H4 (cell line): ENCODE data around the gene STARD10. TPM values are rescaled to one million over a fixed set of nuclear protein-coding genes. Genes with fewer than 3 reads are reported as not detected.

Experiments used
- DNase-seq: peaks from one replicate; pipeline ENCODE4 v3.0.0-alpha.2; 2015; ENCODE audit warnings: low spot score
- total RNA-seq: library from RNA; depleted of rRNA; stranded (reverse); fragments of >200 nt; shearing (Covaris generic); gene quantifications from 2 replicates; pipeline ENCODE4 v1.2.3, GENCODE V29; 2014

Gene STARD10
- total RNA-seq, 1 experiment from 2014 or later: 25.1 TPM

DNA sequence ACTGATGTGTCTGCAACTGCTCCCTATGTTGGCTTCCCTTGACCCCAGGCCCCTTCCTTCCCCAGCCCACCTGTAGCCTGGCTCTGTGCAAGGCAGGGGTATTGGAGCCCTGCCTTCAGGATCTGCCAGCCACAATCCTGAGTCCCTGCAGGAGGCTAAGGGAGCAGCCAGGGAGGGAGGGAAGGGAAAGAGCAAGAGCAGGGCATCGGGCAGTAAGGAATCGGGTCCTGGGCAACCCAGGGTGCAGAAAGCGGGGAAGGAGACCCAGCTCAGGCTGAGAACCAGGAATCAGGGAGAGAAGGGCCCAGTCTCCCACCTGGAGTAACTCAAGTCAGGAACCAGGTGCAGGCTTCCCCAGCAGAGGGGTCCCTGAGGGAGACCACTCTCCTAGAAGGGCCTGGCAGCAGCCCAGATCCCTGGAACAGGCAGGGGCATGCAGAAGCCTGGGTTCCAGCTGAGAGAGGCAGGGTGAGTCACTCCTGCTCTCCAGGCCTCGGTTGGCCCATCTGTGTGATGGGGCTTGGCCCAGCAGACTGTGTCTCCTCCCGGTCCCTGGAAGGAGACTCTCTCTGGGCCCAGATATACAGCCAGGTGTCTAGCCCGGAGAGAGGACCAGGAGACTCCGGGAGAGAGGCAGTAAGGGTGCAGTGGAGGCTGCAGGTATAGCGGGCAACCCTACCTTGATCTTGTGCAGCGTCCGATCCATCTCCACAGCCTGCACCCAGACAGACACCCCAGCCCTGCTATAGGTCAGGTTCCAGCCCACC, 13.4 kb downstream of the STARD10 start:
- DNase-seq: no peak

DNA sequence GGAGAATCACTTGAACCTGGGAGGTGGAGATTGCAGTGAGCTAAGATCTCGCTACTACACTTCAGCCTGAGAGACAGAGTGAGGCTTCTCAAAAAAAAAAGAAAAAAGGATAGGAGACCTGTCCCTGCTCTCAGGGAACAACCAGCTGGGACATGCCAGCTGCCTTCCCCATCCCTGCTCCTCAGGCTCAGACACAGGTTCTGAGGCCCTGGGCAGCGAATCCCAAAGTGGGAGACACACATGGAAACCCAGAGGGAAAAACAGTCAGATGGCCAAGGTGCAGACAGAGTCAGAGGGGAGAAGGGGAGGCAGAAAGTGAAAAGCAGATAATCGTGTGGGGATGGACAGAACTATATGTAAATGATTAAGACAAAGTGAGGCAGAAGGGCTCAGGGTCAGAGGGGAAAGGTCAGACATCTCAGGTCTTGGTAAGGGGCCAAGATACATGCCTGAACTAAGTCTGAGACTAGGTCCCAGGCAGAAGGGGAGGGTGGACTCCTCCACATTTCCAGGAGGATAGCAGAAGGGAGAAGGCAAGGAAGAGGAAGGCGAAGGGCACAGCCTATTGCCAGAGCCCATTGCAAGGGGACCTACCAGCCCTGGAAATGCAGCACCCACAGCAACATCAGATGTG, 14.2 kb downstream of the STARD10 start:
- no peak for DNase-seq

DNA sequence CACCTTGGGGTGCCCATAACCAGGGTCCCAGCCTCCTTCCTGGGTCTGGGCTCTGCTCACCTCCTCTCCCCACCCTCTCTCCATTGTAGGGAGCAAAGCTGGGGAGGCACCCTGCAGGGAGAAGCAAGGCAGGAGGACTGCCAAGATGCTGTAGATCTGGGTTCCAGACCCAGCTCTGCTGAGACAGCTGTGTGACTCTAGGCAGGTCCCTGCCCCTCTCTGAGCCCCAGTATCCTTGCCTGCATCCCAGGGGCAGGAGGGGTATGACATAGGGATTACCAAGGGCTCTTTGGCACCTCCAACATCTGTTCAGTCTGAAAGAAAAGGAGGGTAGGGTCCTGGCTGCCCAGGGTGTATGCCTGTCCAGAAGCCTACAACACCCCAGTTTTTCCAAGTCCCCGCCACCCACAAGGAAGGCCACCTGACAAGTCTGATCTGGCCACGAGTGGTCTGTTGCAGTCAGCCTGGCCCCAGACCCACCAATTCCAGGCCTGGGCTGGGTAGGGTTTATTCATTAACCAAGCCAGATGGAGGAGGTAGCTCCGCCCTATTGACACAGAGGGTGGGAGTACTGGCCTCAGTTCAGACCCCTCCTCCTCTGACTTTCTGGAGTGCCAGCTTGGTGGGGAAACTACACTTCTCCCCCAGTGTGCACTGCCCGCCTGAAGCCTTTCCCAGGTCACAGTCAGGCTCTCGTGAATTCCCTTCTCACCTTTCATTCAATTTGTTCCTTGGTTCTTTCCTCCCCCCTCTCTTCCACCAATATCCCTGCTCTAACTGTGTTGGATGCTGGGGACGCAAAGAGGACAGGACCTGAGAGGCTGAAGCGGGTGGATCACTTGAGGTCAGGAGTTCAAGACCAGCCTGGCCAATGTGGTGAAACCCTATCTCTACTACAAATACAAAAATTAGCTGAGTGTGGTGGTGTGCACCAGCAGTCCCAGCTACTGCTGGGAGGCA, 15.0 kb downstream of the STARD10 start:
- no peak for DNase-seq

DNA sequence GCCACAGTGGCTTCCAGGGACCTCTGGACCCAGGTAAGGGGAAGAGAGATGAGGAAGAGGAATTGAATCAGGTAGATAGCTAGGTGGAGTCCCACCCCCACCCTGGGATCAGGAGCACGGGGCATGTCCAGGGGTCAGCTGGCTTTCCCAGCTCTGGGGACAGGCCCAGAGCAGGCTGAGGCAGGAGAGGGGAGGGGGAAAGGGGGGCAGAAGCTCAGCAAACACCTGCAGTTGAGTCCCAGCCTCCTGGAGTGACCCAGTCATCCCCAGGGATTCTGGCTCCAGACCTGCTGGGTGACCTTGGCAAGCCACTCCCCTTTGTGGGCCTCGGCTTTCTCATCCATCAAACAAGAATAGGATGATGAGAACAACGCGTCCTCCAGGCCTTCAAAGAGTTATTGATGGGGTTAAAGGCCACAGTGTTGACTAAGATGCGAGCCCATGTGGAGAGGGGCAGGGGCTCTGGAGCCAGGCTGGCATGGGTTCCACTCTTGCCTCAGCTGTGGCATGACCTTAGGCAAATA, 16.0 kb downstream of the STARD10 start:
- no peak for DNase-seq

DNA sequence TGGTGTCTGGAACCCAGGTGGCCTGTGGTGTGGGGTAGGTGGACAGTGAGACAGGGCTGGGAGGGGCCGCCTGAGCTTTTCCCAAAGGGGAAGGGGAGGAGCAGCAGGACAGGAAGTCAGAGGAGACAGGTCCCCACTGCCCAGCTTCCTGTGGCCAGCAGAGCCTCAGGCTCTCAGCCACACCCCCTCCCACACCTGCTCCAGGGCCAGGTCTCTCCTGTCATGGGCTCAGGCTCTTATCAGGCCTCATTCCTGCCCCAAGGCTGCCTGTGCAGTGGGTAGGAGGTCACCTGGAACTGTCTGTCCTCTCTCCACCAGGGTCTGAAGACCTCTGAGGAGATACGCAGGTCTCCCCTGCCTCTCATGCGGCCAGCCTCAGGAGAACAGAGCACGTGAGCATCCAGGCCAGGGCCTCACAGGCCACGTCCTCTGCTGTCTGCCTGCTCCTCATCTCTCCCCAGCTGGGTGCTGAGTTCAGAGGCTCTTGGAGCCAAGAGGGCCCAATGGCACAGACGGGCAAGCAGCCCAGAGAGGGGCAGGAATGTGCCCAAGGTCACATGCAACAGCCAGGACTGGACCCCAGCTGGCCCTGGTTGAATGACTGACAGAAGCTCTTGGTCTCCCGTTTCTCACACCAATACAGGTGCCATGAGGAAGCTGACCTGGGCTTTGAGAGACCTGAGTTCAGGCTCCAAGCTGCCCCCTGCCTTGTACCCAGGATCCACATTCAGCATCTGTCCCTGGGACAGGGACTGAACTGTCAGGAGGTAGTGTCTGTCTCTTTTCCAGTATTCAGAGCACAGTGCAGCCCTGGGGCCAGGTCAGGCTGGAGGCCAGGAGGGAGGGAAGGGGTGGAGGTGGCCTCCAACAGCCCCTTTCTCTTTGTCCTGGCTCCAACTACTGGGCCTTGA, 16.7 kb downstream of the STARD10 start:
- no peak for DNase-seq

DNA sequence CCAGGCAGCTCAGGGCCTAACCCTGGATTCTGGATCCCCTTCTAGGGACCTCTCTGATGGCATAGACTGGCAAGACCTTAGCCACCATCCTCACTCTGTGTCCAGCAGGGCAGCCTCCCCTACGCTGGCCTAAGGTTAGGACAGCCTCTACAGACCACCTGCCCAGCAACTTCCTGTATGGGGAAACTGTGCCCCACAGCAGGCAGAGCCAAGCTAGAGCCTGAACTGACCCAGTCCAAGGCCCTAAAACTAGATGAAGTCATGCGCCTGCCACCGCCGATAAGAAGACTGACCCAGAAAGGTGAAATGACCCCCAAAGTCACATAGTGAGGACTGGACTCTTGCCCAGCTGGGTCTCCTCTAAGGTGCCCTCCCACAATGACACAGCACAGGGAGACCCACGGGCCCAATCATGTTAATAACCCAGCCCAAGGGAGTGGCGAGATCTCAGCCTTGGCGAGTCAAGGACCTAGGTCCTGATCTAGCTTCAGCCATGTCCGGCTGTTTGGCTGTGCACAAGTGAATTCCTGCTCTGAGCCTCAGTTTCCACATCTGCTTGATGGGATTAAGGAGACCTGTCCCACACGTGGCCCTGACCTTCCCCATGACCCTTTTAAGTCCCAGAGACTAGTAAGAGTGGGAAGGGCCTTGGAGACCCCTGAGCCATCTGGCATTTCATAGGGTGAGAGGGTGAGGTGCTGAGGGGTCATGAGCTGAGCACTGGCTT, 17.6 kb downstream of the STARD10 start:
- no peak for DNase-seq

DNA sequence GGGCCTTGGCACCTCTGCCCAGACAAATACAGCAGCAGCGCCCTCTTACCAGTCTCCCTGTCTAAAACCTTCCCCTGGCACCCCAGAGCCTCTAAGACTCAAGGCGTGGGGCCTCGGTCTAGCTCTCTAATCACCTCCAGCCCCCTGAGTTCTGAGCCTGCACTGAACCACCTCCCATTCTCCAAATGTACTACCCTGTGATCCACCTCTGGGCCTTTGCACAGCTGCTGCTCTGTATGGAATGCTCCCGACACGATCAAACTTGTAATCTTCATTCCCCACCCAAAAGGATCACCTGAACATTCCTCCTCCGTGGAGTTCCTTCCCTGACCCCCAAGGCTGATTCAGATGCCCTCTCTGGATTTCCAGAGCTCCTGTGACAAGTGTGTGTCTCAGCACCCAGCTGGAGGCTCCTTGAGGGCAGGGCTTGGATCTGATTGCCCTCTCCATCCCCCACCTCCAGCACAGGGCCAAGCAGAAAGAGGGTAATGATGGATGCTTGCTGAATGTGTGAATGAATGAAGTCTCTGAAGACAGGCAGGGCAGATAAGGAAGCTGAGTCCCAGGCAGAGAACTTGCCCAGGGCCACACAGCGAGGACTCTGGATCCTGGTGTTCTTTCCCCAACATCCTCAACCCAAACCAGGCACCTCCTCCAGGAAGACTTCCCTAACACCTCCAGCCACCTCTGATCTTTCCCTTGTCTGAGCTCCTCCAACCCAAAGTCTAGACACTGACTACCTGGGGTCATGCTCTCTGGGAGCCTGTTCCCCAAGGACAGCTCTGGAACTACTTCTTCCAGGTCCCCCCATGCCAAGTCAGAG, 18.3 kb downstream of the STARD10 start:
- no peak for DNase-seq

DNA sequence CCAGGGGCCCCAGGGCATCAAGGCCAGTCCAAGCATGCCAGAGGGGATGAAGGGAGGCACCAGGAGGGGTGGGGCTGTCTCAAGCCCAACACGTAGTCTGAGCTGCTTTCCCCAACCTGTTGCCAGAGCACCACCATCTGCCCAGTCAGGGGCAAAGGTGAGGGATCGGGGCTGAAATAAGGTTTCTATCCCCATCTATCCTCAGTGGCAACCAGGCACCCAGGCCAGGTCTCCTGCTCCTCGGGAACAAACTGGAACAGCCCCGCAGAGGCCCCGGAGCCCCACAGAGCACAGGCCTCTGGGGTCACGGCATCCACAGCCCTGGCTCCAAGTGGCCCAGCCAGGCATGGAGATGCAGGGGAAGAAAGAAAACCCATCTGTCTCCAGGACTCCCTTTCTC, 19.3 kb downstream of the STARD10 start:
- no peak for DNase-seq

DNA sequence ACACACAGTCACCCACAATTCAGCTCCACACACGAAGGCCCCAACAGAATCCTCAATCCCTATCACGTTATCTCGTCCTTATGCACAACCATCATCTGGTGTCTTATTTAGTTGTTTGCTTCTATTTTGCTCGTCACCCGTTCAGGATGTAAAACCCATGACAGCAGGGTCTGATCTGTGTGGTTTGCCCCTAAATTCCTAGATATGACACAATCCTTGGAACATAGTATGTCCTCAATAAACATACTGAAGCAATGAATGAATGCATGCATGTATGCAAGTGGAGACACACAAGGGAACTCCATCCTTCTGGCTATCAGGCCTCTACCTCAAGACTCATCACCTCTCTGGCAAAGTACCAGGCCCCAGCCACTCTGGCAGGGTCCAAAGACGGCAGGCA, 20.2 kb downstream of the STARD10 start:
- DNase-seq: no peak

DNA sequence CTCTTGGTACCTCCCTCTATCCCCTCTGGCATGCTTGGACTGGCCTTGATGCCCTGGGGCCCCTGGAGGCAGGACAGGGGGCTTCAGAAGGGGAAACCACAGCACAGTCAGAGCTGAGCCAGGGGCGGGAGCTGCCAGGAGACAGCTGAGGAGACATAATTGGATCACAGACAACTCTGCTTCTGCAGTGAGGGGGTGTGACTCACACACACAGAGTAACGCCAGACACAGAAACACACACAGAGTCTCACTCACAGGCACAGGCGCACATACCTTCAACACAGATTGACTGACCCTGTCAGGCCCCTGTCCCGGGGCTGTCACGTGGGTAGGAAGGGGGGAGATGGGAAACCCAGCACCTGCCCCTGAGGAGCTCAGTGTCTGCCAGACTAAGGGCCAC, 20.6 kb downstream of the STARD10 start:
- peak; percentile 50 for DNase-seq

DNA sequence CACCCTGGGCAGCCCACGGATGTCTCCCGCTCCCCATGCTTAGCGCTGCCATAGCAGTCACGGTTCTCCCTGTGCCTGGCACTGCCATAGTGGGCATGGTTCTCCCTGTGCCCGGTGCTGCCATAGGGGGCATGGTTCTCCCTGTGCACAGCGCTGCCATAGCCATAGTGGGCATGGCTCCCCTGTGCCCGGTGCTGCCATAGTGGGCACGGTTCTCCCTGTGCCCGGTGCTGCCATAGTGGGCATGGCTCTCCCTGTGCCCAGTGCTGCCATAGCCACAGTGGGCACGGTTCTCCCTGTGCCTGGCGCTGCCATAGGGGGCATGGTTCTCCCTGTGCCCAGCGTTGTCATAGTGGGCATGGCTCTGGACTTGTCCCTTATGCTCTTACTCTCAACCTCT, 21.8 kb downstream of the STARD10 start:
- no peak for DNase-seq

DNA sequence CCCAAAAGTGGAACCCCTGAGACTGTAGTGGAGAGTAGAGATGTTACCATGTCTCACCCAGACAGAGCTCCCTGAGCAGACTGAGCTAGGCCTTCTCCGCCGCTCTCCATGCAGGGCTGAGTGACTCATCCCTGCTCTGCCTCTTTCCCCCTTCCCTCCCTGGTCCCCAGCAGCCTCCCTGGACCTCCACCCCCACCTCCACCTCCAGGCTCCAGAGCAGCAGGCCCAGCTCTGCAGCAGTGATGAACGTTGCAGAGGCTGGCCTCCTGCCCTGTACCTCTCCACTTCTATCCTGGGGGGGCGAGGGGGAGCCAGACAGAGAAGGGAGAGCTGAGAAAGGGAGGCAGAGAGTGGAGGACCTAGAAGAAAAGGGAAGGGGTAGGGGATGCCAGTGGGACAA, 22.3 kb downstream of the STARD10 start:
- peak; percentile 31 for DNase-seq

DNA sequence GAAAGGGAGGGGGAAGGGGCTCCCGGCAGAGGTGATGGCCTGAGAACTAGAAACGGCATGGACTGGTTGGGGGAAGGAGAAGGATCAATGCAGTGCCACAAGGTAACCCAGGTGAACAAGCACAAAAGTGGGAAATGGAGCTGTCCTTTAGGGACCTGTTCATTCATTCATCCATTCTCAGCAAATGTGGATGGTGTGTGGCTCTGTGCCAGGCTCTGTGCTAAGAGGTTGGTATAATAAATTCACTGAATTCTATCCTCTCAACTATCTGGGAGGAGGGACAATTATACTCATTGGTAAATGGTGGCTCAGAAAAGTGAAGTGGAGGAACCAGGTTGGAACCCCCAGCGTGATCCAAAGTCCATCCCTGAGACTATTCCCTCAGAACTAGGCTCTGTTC, 23.0 kb downstream of the STARD10 start:
- no peak for DNase-seq

DNA sequence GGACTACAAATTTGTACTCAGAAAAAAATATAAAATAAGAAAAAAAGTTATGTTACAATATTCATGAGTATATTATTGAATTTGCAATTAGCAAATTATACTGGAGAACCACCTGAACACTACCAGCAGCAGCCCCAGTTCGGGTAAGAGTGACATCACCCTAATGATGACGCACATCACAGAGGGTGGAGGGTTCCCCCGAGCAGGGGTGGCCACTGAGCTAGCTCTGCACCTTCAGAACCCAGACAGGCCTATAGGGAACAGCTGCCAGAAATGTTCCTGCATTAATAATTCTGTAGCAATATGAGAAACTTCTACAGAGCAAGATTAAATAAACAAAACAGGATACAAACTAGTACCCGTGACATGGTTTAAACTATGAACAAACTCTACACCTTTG, 24.2 kb downstream of the STARD10 start:
- DNase-seq: no peak

DNA sequence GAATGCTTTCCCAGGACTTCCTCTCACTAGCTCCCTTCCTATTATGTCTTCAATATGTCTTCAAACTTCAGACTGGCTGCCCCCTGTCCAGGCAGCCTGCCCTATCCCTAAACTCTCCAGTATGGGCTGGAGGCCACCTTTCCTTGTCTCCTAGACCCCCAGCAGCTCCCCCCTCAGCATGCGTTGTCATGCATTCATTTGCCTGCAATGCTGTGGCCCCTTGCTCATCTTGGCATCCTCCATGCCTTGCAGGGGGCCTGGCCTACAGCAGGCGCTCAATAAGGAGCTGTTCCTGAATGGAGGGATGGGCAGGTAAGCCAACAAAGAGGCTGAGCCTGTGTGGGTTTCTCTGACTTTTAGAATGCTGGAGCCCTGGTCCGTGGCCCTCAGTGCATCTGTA, 25.3 kb downstream of the STARD10 start:
- DNase-seq: no peak

DNA sequence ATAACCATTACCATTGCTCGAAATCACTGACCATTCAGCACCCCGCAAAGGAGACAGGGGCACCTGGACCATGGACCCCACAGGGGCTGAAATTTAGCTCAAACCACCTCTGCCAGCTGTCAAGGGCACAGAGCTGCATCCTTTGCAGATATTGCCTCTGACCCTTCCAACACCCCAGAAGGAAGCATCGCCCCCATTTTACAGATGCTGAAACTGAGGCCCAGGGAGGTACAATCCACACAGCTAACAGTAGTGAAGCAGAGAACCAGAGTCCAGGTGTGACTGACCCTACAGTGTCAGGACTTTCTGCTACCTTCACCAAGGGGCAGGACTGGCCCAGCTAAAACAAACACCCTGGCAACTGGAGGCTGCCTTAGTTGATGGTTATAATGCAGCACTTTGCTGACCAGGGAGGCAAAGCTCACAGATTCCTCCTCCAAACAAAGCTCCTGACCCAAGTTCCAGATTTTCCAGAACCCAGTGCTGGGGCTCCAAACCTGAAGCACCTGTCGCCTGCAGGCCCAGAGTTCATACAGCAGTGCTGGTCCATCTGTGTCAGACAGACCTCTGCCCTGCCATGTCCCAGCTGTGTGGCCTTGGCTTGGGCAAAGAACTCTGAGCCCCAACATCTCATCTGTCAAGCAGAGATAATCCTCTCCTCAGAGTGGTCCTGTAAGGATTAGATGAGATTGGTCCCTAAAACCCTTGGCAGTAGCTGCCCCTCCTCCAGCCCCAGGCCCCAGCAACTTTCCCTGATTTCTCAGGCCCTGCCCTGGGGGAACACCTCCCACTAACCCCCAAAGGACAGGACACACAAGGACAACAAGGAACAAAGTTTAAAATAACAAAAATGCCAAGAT, 26.4 kb downstream of the STARD10 start:
- DNase-seq: no peak

DNA sequence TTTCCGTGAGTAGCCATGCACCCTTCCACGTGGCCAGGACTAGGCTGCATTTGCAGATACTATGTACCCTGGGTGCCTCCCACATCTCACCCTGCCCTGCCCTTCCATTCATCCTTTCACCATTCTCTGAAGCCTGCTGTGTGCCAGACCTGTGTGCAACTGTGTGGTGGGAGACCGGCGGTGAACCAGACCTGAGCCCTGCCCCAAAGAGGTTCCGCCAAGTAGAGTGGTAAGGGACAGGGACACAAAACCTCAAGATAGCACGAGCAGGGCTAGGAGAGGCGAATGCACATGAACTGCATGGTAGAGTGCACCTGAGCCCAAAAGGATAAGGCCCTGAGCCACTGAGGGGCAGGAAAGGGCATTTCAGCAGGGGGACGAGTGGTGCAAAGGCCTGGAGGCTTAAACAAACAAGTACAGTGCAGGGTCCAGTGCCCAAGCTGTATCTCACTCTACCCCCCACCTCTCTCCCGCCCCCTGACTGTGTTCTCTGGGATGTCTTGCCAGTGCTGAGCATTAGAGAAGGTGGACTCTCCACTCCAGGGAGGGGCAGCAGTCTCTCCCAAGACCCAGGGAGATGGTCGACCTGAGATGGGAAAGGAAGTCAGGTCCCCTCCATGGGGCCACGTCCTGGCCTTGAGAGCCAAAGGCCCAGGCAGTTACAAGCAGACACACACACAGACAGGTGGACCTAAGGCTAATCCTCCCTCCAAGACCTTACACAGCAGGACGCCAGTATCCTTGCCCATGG, 27.5 kb downstream of the STARD10 start:
- DNase-seq: no peak

DNA sequence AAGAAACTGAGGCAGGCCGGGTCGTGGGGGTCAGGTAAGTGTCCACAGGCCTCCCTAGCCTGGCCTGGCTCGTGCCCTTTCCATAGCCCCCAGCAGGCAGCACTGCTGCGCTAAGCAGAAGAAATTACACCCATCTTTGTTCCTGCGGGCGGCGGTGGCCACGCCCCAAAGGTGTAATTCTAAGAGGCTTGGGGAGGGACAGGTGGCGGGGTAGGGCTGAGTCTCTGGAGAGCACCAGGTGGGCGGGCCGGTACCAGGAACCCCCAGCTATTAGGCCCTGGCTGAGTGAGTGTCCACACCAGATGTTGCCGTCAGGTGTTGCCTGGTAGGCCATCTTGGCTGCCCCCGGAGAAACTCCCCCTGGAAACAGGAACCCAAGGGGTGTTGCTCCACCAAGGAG, 29.3 kb downstream of the STARD10 start:
- no peak for DNase-seq
